ENCODE measurements around the gene SETD3.

SETD3 gene

GRCh38 chr14:99516156-99516870 lies 35.7 kb upstream of the SETD3 start:
- peaks cover 3% of the 10 kb centered on the region for H3K4me1 ChIP-seq (ENCODE audit: insufficient read depth, insufficient read length)
- no peaks in the 10 kb centered on the region for H3K27me3 ChIP-seq (ENCODE audit: insufficient read depth, insufficient read length)
- H3K9ac ChIP-seq (ENCODE audit: insufficient read length, low read depth): no peak overlapping the region
- H3K9me3 ChIP-seq (ENCODE audit: insufficient read depth, low read length): no peaks in the 10 kb centered on the region
- peaks cover 64% of the 10 kb centered on the region for H3K36me3 ChIP-seq (ENCODE audit: insufficient read depth, insufficient read length, low read length)
- no peak for DNase-seq (ENCODE audit: low read depth, low spot score)
- TF ChIP-seq SUZ12 (IDR thresholded peaks at IDR 0.05; ENCODE audit: extremely low read depth, insufficient read depth, insufficient read length) (no peak), ZNF274 (IDR thresholded peaks at IDR 0.05; ENCODE audit: low read depth, low read length) (no peak)
- H3K4me3 ChIP-seq (ENCODE audit: insufficient read length, low read depth): no peak overlapping the region

DNA sequence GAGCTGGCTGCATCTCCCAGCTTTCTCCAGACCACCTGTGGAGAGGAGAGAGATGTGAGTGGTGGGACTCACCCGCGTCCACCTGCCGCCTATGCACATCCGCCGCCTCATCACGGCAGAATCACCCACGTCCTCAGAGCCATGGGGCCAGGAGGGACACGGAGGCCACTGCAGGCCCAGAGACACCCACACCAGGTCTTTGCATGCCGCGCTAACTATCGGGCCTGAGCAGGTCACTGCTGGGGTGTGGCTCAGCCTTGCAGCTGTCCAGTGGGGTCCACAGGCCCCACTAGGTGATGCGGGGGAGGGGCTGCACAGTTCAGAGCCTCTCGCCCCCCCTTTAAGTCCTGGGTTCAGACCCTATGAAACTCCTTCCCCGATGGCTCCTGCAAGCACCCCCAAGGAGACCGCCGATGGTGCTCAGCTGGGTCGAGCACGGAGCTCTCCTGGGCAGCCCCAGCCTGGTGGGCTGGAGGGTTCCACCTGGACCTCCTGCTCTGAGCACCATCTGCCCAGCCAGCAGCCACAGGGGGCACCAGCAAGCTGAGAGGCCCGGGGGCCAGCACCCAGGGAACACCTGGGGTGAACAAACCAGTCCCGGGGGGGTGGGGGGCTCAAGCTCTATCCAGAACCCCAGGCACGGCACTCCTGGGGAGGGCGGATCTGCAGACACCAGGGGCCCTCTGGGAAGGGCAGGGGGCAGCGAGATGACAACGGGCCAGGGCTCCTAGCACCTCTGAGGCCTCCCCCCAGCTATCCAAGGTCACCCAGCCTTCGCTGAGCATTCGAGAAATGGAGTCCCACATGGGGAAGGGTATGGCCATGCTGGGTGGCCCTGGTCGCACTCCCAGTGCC lies 34.9 kb upstream of the SETD3 start:
- TF ChIP-seq YY1 (IDR thresholded peaks at IDR 0.05; ENCODE audit: insufficient read depth, insufficient read length): no peak
- TF ChIP-seq SUZ12 (IDR thresholded peaks at IDR 0.05; ENCODE audit: extremely low read depth, insufficient read depth, insufficient read length): no peak
- TF ChIP-seq ZNF274 (IDR thresholded peaks at IDR 0.05; ENCODE audit: low read depth, low read length): no peak
- peaks cover 2% of the 10 kb centered on the region for H3K4me1 ChIP-seq (ENCODE audit: insufficient read depth, insufficient read length)
- no peaks in the 10 kb centered on the region for H3K27me3 ChIP-seq (ENCODE audit: insufficient read depth, insufficient read length)
- no peak overlapping the region for H3K4me3 ChIP-seq (ENCODE audit: insufficient read length, low read depth)
- no peak overlapping the region for H3K9ac ChIP-seq (ENCODE audit: insufficient read length, low read depth)
- no peaks in the 10 kb centered on the region for H3K9me3 ChIP-seq (ENCODE audit: insufficient read depth, low read length)
- H3K36me3 ChIP-seq (ENCODE audit: insufficient read depth, insufficient read length, low read length): peaks cover 63% of the 10 kb centered on the region
- no peak for DNase-seq (ENCODE audit: low read depth, low spot score)

DNA sequence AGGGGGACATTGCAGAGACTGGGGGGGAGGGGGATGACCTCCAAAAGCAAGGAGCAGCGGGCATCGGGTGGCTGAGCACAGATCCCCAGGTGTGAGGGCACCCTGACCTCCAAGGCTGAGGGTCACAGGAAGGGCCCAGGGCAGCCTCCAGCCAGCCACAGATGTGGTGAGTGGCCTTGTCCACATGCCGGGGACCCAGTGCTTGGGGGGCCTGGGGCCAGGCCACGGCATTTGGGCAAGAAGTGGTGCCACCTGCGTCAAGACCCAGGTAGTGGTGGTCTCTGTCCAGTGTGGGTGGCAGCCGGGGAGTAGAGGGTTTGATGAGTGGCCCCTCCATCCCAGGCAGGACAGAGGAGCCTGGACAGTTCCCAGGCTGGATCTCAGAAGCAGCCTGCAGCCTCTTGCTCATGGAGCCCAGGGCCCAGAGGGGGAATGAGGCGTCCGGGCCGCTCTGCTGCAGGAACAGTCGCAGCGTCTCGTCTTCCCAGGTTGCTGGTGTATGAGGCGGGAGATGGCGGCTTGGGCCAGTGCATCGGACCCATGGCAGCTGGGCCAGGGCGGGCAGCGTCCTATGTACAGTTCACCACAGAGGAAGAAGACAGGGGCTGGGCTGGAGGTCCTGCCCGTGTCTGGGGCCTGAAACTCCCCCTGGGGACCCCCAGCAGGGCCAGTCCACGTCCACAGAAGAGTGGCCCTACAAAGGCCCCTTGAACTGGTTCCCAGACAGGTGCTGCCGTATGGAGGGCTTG lies 34.1 kb upstream of the SETD3 start:
- Histone ChIP-seq H3K27me3 (ENCODE audit: insufficient read depth, insufficient read length) (no peaks in the 10 kb centered on the region), H3K4me3 (ENCODE audit: insufficient read length, low read depth) (no peak overlapping the region), H3K4me1 (ENCODE audit: insufficient read depth, insufficient read length) (peaks cover 2% of the 10 kb centered on the region), H3K9me3 (ENCODE audit: insufficient read depth, low read length) (no peaks in the 10 kb centered on the region), H3K9ac (ENCODE audit: insufficient read length, low read depth) (no peak overlapping the region), H3K36me3 (ENCODE audit: insufficient read depth, insufficient read length, low read length) (peaks cover 63% of the 10 kb centered on the region)
- no peak for DNase-seq (ENCODE audit: low read depth, low spot score)
- no peak for TF ChIP-seq SUZ12 (IDR thresholded peaks at IDR 0.05; ENCODE audit: extremely low read depth, insufficient read depth, insufficient read length)
- no peak for TF ChIP-seq YY1 (IDR thresholded peaks at IDR 0.05; ENCODE audit: insufficient read depth, insufficient read length)
- TF ChIP-seq ZNF274 (IDR thresholded peaks at IDR 0.05; ENCODE audit: low read depth, low read length): no peak

DNA sequence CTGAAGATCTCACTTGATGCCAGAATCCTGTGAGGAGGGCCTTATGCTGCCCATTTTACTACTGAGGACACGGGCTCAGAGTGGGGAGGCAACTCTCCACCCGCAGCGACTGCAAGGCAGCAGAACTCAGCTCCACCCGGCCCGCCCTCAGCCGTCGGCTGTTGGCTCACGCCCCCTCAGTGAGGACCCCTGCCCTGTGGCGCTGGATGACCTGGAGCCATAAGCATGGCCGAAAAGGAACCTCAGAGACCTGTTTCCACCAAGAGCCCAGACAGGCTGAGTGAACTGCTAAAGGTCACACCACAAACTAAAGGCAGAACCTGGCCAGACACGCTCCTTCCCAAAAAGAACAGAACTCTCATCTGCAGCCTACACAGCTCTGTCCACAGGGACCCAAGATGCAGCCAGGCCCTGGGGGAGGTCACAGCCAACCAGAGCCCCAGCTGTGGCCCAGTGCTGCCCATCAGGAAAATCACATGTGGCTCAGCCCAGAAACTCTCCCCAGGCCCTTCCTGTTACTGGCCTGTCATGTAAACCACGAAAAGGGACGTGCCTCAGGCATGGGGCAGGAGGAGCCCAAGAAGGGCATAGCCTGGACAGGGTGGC lies 33.4 kb upstream of the SETD3 start:
- TF ChIP-seq ZNF274 (IDR thresholded peaks at IDR 0.05; ENCODE audit: low read depth, low read length) (no peak), SUZ12 (IDR thresholded peaks at IDR 0.05; ENCODE audit: extremely low read depth, insufficient read depth, insufficient read length) (no peak), YY1 (IDR thresholded peaks at IDR 0.05; ENCODE audit: insufficient read depth, insufficient read length) (no peak)
- Histone ChIP-seq H3K36me3 (ENCODE audit: insufficient read depth, insufficient read length, low read length) (peaks cover 64% of the 10 kb centered on the region), H3K9me3 (ENCODE audit: insufficient read depth, low read length) (no peaks in the 10 kb centered on the region), H3K4me3 (ENCODE audit: insufficient read length, low read depth) (no peak overlapping the region), H3K4me1 (ENCODE audit: insufficient read depth, insufficient read length) (peaks cover 6% of the 10 kb centered on the region), H3K9ac (ENCODE audit: insufficient read length, low read depth) (no peak overlapping the region), H3K27me3 (ENCODE audit: insufficient read depth, insufficient read length) (no peaks in the 10 kb centered on the region)
- no peak for DNase-seq (ENCODE audit: low read depth, low spot score)

DNA sequence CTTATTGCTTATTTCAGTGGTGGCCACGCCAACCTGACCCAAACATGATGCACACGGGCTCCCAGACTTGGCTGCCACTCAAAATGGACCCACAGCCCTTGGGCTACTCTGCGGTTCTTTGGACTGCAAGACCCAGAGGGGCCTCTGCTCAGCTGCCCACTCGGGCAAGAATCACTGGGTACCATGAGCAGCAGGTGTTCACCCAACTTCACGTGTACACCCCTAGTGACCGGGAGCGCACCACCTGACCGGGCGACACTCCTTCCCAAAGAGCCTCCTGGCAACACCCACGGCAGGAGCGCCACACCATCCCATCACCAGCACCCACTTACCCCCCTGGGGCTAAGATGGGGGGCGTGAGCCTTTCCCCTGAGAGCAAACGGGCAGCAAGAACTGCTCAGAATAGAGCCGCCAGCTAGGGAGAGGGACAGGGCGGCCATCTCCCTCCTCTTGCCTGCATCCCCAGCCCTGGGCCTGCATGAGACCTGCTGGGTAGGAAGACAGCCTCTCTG lies 32.6 kb upstream of the SETD3 start:
- TF ChIP-seq ZNF274 (IDR thresholded peaks at IDR 0.05; ENCODE audit: low read depth, low read length) (no peak), SUZ12 (IDR thresholded peaks at IDR 0.05; ENCODE audit: extremely low read depth, insufficient read depth, insufficient read length) (no peak), YY1 (IDR thresholded peaks at IDR 0.05; ENCODE audit: insufficient read depth, insufficient read length) (no peak)
- Histone ChIP-seq H3K27me3 (ENCODE audit: insufficient read depth, insufficient read length) (no peaks in the 10 kb centered on the region), H3K9ac (ENCODE audit: insufficient read length, low read depth) (no peak overlapping the region), H3K36me3 (ENCODE audit: insufficient read depth, insufficient read length, low read length) (peaks cover 72% of the 10 kb centered on the region), H3K9me3 (ENCODE audit: insufficient read depth, low read length) (no peaks in the 10 kb centered on the region), H3K4me3 (ENCODE audit: insufficient read length, low read depth) (no peak overlapping the region), H3K4me1 (ENCODE audit: insufficient read depth, insufficient read length) (peaks cover 8% of the 10 kb centered on the region)
- no peak for DNase-seq (ENCODE audit: low read depth, low spot score)

- peaks cover 78% of the 10 kb centered on the region for H3K36me3 ChIP-seq (ENCODE audit: insufficient read depth, insufficient read length, low read length)
- H3K27me3 ChIP-seq (ENCODE audit: insufficient read depth, insufficient read length): no peaks in the 10 kb centered on the region
- no peaks in the 10 kb centered on the region for H3K9me3 ChIP-seq (ENCODE audit: insufficient read depth, low read length)
- peaks cover 8% of the 10 kb centered on the region for H3K4me1 ChIP-seq (ENCODE audit: insufficient read depth, insufficient read length)
- TF ChIP-seq SUZ12 (IDR thresholded peaks at IDR 0.05; ENCODE audit: extremely low read depth, insufficient read depth, insufficient read length): no peak
- TF ChIP-seq YY1 (IDR thresholded peaks at IDR 0.05; ENCODE audit: insufficient read depth, insufficient read length): no peak
- TF ChIP-seq ZNF274 (IDR thresholded peaks at IDR 0.05; ENCODE audit: low read depth, low read length): no peak
- H3K9ac ChIP-seq (ENCODE audit: insufficient read length, low read depth): no peak overlapping the region
- no peak for DNase-seq (ENCODE audit: low read depth, low spot score)
- no peak overlapping the region for H3K4me3 ChIP-seq (ENCODE audit: insufficient read length, low read depth)
Observed at GRCh38 chr14:99512571-99513182, 32.0 kb upstream of the SETD3 start.

Measured in NT2/D1 (cell line).